GM12891 (cell line): ENCODE data around the gene PNPLA3.

Source experiments
- POLR2A ChIP-seq: IDR thresholded peaks from 2 replicates; pipeline ENCODE4 v1.6.1; 2011; ENCODE audit warnings: low read depth, low read length, control low read depth
- POLR2AphosphoS5 ChIP-seq: IDR thresholded peaks from 2 replicates; pipeline ENCODE4 v1.6.1; 2011; ENCODE audit warnings: low read depth, low read length, control low read depth
- SPI1 ChIP-seq: IDR thresholded peaks from 2 replicates; pipeline ENCODE4 v1.6.1; 2011; ENCODE audit warnings: low read depth, low read length, control low read depth
- TAF1 ChIP-seq: IDR thresholded peaks from 2 replicates; pipeline ENCODE4 v1.6.1; 2011; ENCODE audit warnings: low read depth, low read length, control low read depth

DNA sequence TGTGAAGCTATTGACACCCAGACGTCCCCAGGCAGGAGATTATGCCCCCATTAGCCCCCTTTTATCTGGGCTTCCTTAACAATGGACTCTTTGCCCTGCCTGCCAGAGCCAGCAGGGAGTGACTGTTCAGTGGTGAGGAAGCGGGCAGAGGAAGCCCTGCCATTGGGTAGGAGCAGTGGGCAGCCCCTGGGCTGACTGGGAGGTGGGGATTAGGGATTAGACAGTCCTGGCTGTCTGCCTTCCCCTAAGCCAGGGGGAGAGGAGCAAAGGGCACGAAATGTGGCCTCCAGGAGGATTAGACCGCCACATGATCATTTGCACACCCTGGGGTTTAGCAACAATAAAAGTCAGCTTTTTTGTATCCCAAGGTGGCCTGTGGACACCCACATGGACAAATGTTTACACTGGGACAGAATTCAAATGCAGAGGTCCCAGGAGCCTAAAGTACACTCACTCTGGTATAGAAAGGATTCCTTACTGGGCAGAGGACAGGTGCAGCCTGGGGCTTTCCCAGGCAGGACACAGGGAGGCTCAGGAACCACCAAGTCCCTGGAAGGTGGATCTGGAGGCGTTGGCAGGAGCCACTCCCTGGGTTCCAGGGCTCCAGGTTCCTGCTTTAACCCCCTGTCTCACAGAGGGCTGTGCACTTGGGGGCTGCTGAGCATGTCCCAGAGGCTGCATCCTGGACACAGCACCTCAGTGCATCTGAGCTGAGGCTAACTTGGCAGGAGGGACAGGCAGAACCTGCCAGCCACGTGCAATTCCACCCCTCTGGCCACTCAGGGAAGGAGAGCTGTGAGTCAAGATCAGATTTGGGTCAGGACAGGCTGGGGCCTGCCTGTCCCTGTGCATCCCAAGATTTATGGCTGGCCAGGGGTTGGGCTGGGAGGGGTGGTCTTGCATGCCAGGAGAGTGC, 2.1 kb downstream of the PNPLA3 start:
- TF ChIP-seq POLR2AphosphoS5 (no peak), SPI1 (no peak), POLR2A (no peak), TAF1 (no peak)
